ENCODE results near the gene ATAD2B. TPM values are rescaled to one million over a fixed set of nuclear protein-coding genes. Genes with fewer than 3 reads are reported as not detected.
"Not testable (repeated sequence)": the region's sequence is repeated elsewhere in the genome, so short reads cannot be mapped to it uniquely, and the experiment has no call there.

The ATAD2B gene
- total RNA-seq, 8 experiments from 2014 or later: 10.8 to 27.0 (median 20.3) TPM

GRCh38 chr2:23745068-23745725 is 181.7 kb downstream of the ATAD2B start:
- Histone ChIP-seq H3K4me1 (replicated peaks in 1 of 2) (peaks cover 0 to 2% of the 10 kb centered on the region in 2 donors), H3K27ac (no peak overlapping the region), H3K4me3 (no peak overlapping the region)
- no peak for ATAC-seq (replicated peaks in 6 of 8)
- in situ Hi-C loops (cut with MboI; ENCODE audit: low pct_unique_long_range_greater_than_20kb in 2 of 9, low sequenced_read_pairs in 9 of 9, unreplicated experiment in 9 of 9): no loop called here
- 77 to 100% (median 83%) methylated on average over 1 to 8 of the region's 8 CpGs; no CpG with 5 or more reads in 4 of the 10 experiments for WGBS, 10 experiments

GRCh38 chr2:23736783-23737182 is 190.1 kb downstream of the ATAD2B start:
- H3K4me3 ChIP-seq; H3K4me1 ChIP-seq (replicated peaks in 1 of 2); H3K27ac ChIP-seq; in situ Hi-C loops (cut with MboI; ENCODE audit: low pct_unique_long_range_greater_than_20kb in 2 of 9, low sequenced_read_pairs in 9 of 9, unreplicated experiment in 9 of 9); ATAC-seq (replicated peaks in 6 of 8): not testable (repeated sequence)
- WGBS, 10 experiments: 80 to 100% (median 86%) methylated on average over 1 to 4 of the region's 9 CpGs; no CpG with 5 or more reads in 5 of the 10 experiments

- no peak overlapping the region for H3K4me3 ChIP-seq
- ATAC-seq (replicated peaks in 6 of 8): no peak
- no peaks in the 10 kb centered on the region for H3K4me1 ChIP-seq (replicated peaks in 1 of 2)
- WGBS, 10 experiments: 100% methylated on average over 1 of the region's 3 CpGs; no CpG with 5 or more reads in 8 of the 10 experiments
- no peak overlapping the region for H3K27ac ChIP-seq
- in situ Hi-C loops (cut with MboI; ENCODE audit: low pct_unique_long_range_greater_than_20kb in 2 of 9, low sequenced_read_pairs in 9 of 9, unreplicated experiment in 9 of 9): no loop called here
Observed at GRCh38 chr2:23734416-23734815, 192.5 kb downstream of the ATAD2B start.

- H3K4me1 ChIP-seq (replicated peaks in 1 of 2); ATAC-seq (replicated peaks in 6 of 8); H3K4me3 ChIP-seq; H3K27ac ChIP-seq; in situ Hi-C loops (cut with MboI; ENCODE audit: low pct_unique_long_range_greater_than_20kb in 2 of 9, low sequenced_read_pairs in 9 of 9, unreplicated experiment in 9 of 9): not testable (repeated sequence)
- 80 to 90% (median 83%) methylated on average over 1 to 2 of the region's 3 CpGs; no CpG with 5 or more reads in 7 of the 10 experiments for WGBS, 10 experiments
Observed at GRCh38 chr2:23723029-23723428, 203.9 kb downstream of the ATAD2B start.

GRCh38 chr2:23722255-23722654 is 204.7 kb downstream of the ATAD2B start:
- no peak overlapping the region for H3K27ac ChIP-seq
- no peak for ATAC-seq (replicated peaks in 6 of 8)
- in situ Hi-C loops (cut with MboI; ENCODE audit: low pct_unique_long_range_greater_than_20kb in 2 of 9, low sequenced_read_pairs in 9 of 9, unreplicated experiment in 9 of 9): no loop called here
- H3K4me3 ChIP-seq: no peak overlapping the region
- no peaks in the 10 kb centered on the region for H3K4me1 ChIP-seq (replicated peaks in 1 of 2)
- WGBS, 10 experiments: 82 to 100% (median 98%) methylated on average over 2 to 3 of the region's 3 CpGs

- in situ Hi-C loops (cut with MboI; ENCODE audit: low pct_unique_long_range_greater_than_20kb in 2 of 9, low sequenced_read_pairs in 9 of 9, unreplicated experiment in 9 of 9): no loop called here
- Histone ChIP-seq H3K4me3 (no peak overlapping the region), H3K27ac (no peak overlapping the region), H3K4me1 (replicated peaks in 1 of 2) (no peaks in the 10 kb centered on the region)
- WGBS, 10 experiments: 83 to 88% methylated on average over 1 to 2 of the region's 2 CpGs; no CpG with 5 or more reads in 8 of the 10 experiments
- ATAC-seq (replicated peaks in 6 of 8): no peak
Observed at GRCh38 chr2:23721454-23721826, 205.5 kb downstream of the ATAD2B start.

GRCh38 chr2:23720705-23721453 is 206.0 kb downstream of the ATAD2B start:
- no peak overlapping the region for H3K4me3 ChIP-seq
- H3K27ac ChIP-seq: no peak overlapping the region
- in situ Hi-C loops (cut with MboI; ENCODE audit: low pct_unique_long_range_greater_than_20kb in 2 of 9, low sequenced_read_pairs in 9 of 9, unreplicated experiment in 9 of 9): no loop called here
- ATAC-seq (replicated peaks in 6 of 8): peak in 1 of 8 experiments; percentile 23
- no peaks in the 10 kb centered on the region for H3K4me1 ChIP-seq (replicated peaks in 1 of 2)
- whole genome bisulfite sequencing, 10 experiments: 80 to 100% (median 100%) methylated on average over 1 to 2 of the region's 4 CpGs; no CpG with 5 or more reads in 6 of the 10 experiments

- in situ Hi-C loops (cut with MboI; ENCODE audit: low pct_unique_long_range_greater_than_20kb in 2 of 9, low sequenced_read_pairs in 9 of 9, unreplicated experiment in 9 of 9): no loop called here
- ATAC-seq (replicated peaks in 6 of 8): no peak
- Histone ChIP-seq H3K27ac (no peak overlapping the region), H3K4me1 (replicated peaks in 1 of 2) (no peaks in the 10 kb centered on the region), H3K4me3 (no peak overlapping the region)
- WGBS, 10 experiments: 20 to 100% (median 81%) methylated on average over 1 to 5 of the region's 5 CpGs; no CpG with 5 or more reads in 5 of the 10 experiments
Observed at GRCh38 chr2:23719716-23720115, 207.2 kb downstream of the ATAD2B start.

- ATAC-seq (replicated peaks in 6 of 8): no peak
- Histone ChIP-seq H3K27ac (no peak overlapping the region), H3K4me3 (no peak overlapping the region), H3K4me1 (replicated peaks in 1 of 2) (no peaks in the 10 kb centered on the region)
- WGBS, 10 experiments: 43 to 100% (median 91%) methylated on average over 1 to 4 of the region's 4 CpGs; no CpG with 5 or more reads in 1 of the 10 experiments
- in situ Hi-C loops (cut with MboI; ENCODE audit: low pct_unique_long_range_greater_than_20kb in 2 of 9, low sequenced_read_pairs in 9 of 9, unreplicated experiment in 9 of 9): no loop called here
Observed at GRCh38 chr2:23718931-23719700, 207.8 kb downstream of the ATAD2B start.

GRCh38 chr2:23713351-23713750 is 213.6 kb downstream of the ATAD2B start:
- in situ Hi-C loops (cut with MboI; ENCODE audit: low pct_unique_long_range_greater_than_20kb in 2 of 9, low sequenced_read_pairs in 9 of 9, unreplicated experiment in 9 of 9): no loop called here
- no peak overlapping the region for H3K27ac ChIP-seq

GRCh38 chr2:23712756-23713151 is 214.2 kb downstream of the ATAD2B start:
- in situ Hi-C loops (cut with MboI; ENCODE audit: low pct_unique_long_range_greater_than_20kb in 2 of 9, low sequenced_read_pairs in 9 of 9, unreplicated experiment in 9 of 9): no loop called here

More at GRCh38 chr2:23713351-23713750, 213.6 kb downstream of the ATAD2B start:
- WGBS, 10 experiments: 40 to 100% (median 87%) methylated on average over 1 to 4 of the region's 5 CpGs; no CpG with 5 or more reads in 1 of the 10 experiments
- Histone ChIP-seq H3K4me1 (replicated peaks in 1 of 2) (peaks cover 0 to 10% of the 10 kb centered on the region in 2 donors), H3K4me3 (no peak overlapping the region)
- no peak for ATAC-seq (replicated peaks in 6 of 8)

GRCh38 chr2:23711979-23712755 is 214.8 kb downstream of the ATAD2B start:
- Histone ChIP-seq H3K27ac (no peak overlapping the region), H3K4me1 (replicated peaks in 1 of 2) (peaks cover 0 to 10% of the 10 kb centered on the region in 2 donors), H3K4me3 (no peak overlapping the region)
- WGBS, 10 experiments: 35 to 100% (median 73%) methylated on average over 2 to 6 of the region's 7 CpGs; no CpG with 5 or more reads in 2 of the 10 experiments
- peak in 3 of 8 experiments; percentile 24 to 63 (median 25) for ATAC-seq (replicated peaks in 6 of 8)
- in situ Hi-C loops (cut with MboI; ENCODE audit: low pct_unique_long_range_greater_than_20kb in 2 of 9, low sequenced_read_pairs in 9 of 9, unreplicated experiment in 9 of 9): no loop called here

More at GRCh38 chr2:23712756-23713151, 214.2 kb downstream of the ATAD2B start:
- 80% methylated on average over 1 of the region's 2 CpGs; no CpG with 5 or more reads in 9 of the 10 experiments for WGBS, 10 experiments
- H3K4me1 ChIP-seq (replicated peaks in 1 of 2): peaks cover 0 to 10% of the 10 kb centered on the region in 2 donors
- no peak overlapping the region for H3K27ac ChIP-seq
- ATAC-seq (replicated peaks in 6 of 8): peak in 2 of 8 experiments; percentile 9 to 40
- no peak overlapping the region for H3K4me3 ChIP-seq
